RWPE1 (cell line): ENCODE measurements around the gene PRSS2.
"Not testable (repeated sequence)": the region's sequence is repeated elsewhere in the genome, so short reads cannot be mapped to it uniquely, and the experiment has no call there.

Source experiments
- CTCF ChIA-PET: fragments of 350-600 bp; sonication (Branson Sonifier 250); formaldehyde crosslinking; extraction: SDS; loops from one replicate; lab custom pipeline; 2021; lab: Yijun Ruan, JAX
- POLR2A ChIA-PET: fragments of 400-600 bp; formaldehyde crosslinking; extraction: SDS; loops from one replicate; lab custom pipeline; 2020; ENCODE audit warnings: antibody characterized with exemption; ENCODE audit not compliant: low non-redundant PET; lab: Yijun Ruan, JAX
- DNase-seq: peaks from one replicate; pipeline ENCODE4 v3.0.0; 2012; ENCODE audit warnings: low spot score
- H3K27ac ChIP-seq: fragments of 450-650 bp; 2 replicates; pipeline ENCODE4 v1.5.1; 2017
- TF ChIP-seq, protein P1 (sequence below): fragments of 450-650 bp; conservative IDR thresholded peaks from 2 replicates; pipeline ENCODE4 v1.5.1; 2017; ENCODE audit warnings: low read depth, mild to moderate bottlenecking

Gene PRSS2

DNA sequence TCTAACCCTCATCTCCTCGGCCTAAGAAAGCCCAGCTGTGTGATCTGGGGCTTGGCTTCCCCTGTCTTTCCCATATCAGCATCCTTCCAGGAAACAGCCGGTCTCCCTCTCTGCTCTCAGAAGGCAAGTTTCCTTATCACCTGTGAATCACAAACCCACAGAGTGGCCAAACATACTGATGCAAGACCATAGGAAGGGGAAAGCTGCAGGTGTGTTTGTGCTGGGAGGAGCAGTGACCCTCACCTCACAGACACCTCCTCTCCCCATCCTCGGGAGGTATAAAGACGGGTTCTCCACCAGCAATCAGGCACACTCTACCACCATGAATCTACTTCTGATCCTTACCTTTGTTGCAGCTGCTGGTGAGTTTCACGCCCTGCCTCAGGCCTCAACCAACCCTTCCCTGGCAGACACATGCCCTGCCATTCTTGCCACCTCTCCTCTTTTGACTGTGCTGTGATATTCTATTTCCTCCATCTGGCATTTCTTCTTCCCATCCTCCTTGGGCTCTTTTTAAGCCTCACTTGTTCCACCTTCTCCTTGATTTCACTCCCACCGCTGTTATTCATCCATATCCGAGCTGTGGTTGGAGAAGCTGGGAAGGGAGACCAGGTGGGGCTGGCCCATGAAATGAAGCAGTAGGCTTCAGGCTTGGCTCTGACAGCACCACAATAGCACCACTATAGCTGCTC, at the start of gene PRSS2:
PRSS2 (plus strand) TSS at position 310 of the 692 bp plus-strand sequence; CDS start at position 323, 13 bp downstream.
- ChIA-PET POLR2A (no interaction called here), CTCF (no interaction called here)
- TF ChIP-seq, protein P1, sequence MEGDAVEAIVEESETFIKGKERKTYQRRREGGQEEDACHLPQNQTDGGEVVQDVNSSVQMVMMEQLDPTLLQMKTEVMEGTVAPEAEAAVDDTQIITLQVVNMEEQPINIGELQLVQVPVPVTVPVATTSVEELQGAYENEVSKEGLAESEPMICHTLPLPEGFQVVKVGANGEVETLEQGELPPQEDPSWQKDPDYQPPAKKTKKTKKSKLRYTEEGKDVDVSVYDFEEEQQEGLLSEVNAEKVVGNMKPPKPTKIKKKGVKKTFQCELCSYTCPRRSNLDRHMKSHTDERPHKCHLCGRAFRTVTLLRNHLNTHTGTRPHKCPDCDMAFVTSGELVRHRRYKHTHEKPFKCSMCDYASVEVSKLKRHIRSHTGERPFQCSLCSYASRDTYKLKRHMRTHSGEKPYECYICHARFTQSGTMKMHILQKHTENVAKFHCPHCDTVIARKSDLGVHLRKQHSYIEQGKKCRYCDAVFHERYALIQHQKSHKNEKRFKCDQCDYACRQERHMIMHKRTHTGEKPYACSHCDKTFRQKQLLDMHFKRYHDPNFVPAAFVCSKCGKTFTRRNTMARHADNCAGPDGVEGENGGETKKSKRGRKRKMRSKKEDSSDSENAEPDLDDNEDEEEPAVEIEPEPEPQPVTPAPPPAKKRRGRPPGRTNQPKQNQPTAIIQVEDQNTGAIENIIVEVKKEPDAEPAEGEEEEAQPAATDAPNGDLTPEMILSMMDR, result no peak
- no peak within 1 kb of the TSS for H3K27ac ChIP-seq
- no peak for DNase-seq

- ChIA-PET CTCF (no interaction called here), POLR2A (no interaction called here)
- TF ChIP-seq, protein P1, result no peak
- no peak overlapping the region for H3K27ac ChIP-seq
- no peak for DNase-seq
These were observed 49.8 kb upstream of the PRSS2 start for GRCh38 chr7:142720986-142721385.

- TF ChIP-seq, protein P1, result no peak
- no peak overlapping the region for H3K27ac ChIP-seq
- DNase-seq, result no peak
- CTCF ChIA-PET, result no interaction called here
- POLR2A ChIA-PET, result no interaction called here
These were observed 48.4 kb upstream of the PRSS2 start for GRCh38 chr7:142722248-142722794.

DNA sequence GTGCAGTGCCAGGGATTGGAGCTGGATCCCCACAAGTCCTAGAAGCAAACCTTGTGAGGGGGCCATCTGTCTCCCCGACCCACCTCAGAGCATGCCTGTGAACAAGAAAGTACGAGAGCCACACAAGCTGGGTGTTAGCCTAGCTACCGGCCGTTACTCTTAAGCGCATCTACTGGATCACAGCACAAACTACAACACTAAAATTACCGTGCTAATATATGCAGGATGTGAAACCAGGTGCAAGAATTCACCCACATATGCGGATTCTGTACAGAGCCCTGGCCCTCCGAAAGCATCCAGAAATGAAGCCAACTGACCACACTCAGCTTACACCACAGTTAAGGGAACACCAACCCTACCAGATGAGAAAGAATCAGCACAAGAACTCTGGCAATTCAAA, 37.5 kb upstream of the PRSS2 start:
- DNase-seq, result no peak
- TF ChIP-seq, protein P1, result no peak
- ChIA-PET CTCF (no interaction called here), POLR2A (no interaction called here)
- H3K27ac ChIP-seq, result no peak overlapping the region

DNA sequence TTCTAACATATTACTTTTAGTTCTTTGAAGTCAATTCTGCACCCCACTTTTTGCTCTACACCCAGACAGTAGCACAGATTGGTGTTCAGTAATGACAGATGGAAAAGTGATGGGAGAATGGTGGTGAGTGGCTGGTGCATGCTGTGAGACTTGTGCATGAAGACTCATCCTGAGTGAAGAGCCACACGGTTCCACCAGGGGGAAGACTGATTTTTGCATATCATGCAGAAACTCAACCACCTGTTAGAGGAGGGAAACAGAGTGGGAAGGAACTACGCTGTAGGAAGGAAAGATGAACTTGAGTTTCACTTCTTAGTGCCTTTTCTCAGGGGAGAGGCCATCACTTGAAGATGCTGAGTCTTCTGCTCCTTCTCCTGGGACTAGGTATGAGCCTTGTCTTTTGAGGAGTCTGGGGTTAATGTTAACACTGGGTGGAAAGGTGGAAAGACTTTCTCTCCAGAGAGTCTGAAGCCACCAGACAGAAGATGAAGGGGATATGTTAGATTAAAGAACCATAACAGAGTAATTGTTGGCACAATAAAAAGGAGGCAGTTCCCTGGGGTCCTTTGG, 30.8 kb upstream of the PRSS2 start:
- DNase-seq, result no peak
- H3K27ac ChIP-seq, result no peak overlapping the region
- TF ChIP-seq, protein P1, result no peak
- ChIA-PET POLR2A (no interaction called here), CTCF (no interaction called here)

DNA sequence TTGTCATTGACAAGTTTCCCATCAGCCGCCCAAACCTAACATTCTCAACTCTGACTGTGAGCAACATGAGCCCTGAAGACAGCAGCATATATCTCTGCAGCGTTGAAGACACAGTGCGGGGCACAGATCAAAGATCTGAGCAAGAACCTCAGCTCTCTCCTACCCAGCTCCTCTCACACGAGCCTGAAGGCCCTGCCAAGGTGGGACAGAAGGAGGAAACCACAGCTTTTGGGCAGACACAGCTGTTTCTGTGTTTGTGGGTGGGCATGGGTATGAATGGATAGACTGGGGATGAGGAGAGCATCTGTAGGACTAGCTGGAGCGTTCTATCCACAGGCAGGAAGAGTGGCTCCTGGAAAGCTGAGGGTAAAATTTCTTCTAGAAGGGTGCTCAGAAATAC, 30.0 kb upstream of the PRSS2 start:
- CTCF ChIA-PET, result interaction anchor here (0.6 kb wide), 1 partner anchor 245 kb away, joined by 3 read pairs; no protein-coding TSS in a partner anchor
- no peak for DNase-seq
- TF ChIP-seq, protein P1, result no peak
- no peak overlapping the region for H3K27ac ChIP-seq
- POLR2A ChIA-PET, result no interaction called here

- CTCF ChIA-PET, POLR2A ChIA-PET, DNase-seq, H3K27ac ChIP-seq: not testable (repeated sequence)
These were observed 28.8 kb upstream of the PRSS2 start for GRCh38 chr7:142741932-142742331.
